RPMI8226 (cell line): Measurements from ENCODE around the gene SSBP1.
A peak's percentile ranks its signal among the peaks of the same experiment; 100 is the strongest.
"Not testable (repeated sequence)": the region's sequence is repeated elsewhere in the genome, so short reads cannot be mapped to it uniquely, and the experiment has no call there.

ENCODE experiments used
- DNase-seq: peaks from one replicate; pipeline ENCODE4 v3.0.0-alpha.2; 2015

The SSBP1 gene

GRCh38 chr7:141709749-141710148, 28.4 kb upstream of the SSBP1 start:
- DNase-seq = no peak

GRCh38 chr7:141710301-141710700, 27.9 kb upstream of the SSBP1 start:
- DNase-seq = no peak

- no peak for DNase-seq
Observed at GRCh38 chr7:141712603-141713255, 25.4 kb upstream of the SSBP1 start.

GRCh38 chr7:141713890-141714289, 24.3 kb upstream of the SSBP1 start:
- DNase-seq = no peak

GRCh38 chr7:141714571-141714970, 23.6 kb upstream of the SSBP1 start:
- DNase-seq = no peak

- no peak for DNase-seq
Observed at GRCh38 chr7:141715018-141715417, 23.1 kb upstream of the SSBP1 start.

GRCh38 chr7:141715794-141716689, 22.1 kb upstream of the SSBP1 start:
- DNase-seq = no peak

GRCh38 chr7:141717450-141717849, 20.7 kb upstream of the SSBP1 start:
- DNase-seq = no peak

GRCh38 chr7:141722529-141722928, 15.6 kb upstream of the SSBP1 start:
- DNase-seq = no peak

GRCh38 chr7:141729020-141729419, 9.1 kb upstream of the SSBP1 start:
- no peak for DNase-seq

GRCh38 chr7:141731476-141732149, 6.5 kb upstream of the SSBP1 start:
- no peak for DNase-seq

- no peak for DNase-seq
Observed at GRCh38 chr7:141737118-141737835, 881 bp upstream of the SSBP1 start.

- no peak for DNase-seq
Observed at GRCh38 chr7:141738592-141739013, 445 bp downstream of the SSBP1 start.

GRCh38 chr7:141739250-141739649, 1.1 kb downstream of the SSBP1 start:
- no peak for DNase-seq

GRCh38 chr7:141742229-141742628, 4.1 kb downstream of the SSBP1 start:
- DNase-seq = no peak

GRCh38 chr7:141744131-141744530, 6.0 kb downstream of the SSBP1 start:
- no peak for DNase-seq

GRCh38 chr7:141748396-141748795, 10.2 kb downstream of the SSBP1 start:
- no peak for DNase-seq

- not testable (repeated sequence) for DNase-seq
Observed at GRCh38 chr7:141751904-141752303, 13.7 kb downstream of the SSBP1 start.

GRCh38 chr7:141752634-141753033, 14.5 kb downstream of the SSBP1 start:
- DNase-seq = no peak

- DNase-seq = peak; percentile 58
Observed at GRCh38 chr7:141754939-141755338, 16.8 kb downstream of the SSBP1 start.

- DNase-seq = no peak
Observed at GRCh38 chr7:141763797-141764196, 25.6 kb downstream of the SSBP1 start, which contains the start of gene TAS2R3. TSS of gene TAS2R3 (plus strand) at chr7:141764097. CDS start at chr7:141764159, 62 bp downstream.

GRCh38 chr7:141770083-141770583, 32.0 kb downstream of the SSBP1 start:
- not testable (repeated sequence) for DNase-seq

- no peak for DNase-seq
Observed at GRCh38 chr7:141776374-141776773, 38.2 kb downstream of the SSBP1 start, which contains the start of gene TAS2R4. TSS of gene TAS2R4 (plus strand) at chr7:141776674. CDS start at chr7:141778489, 1,815 bp downstream.
